Osteocyte (in vitro differentiated cells): ENCODE measurements around the gene BRWD1. TPM values are rescaled to one million over a fixed set of nuclear protein-coding genes. Genes with fewer than 3 reads are reported as not detected.

Experiments used
- DNase-seq: peaks from one replicate; pipeline ENCODE4 v3.0.0; 2021; ENCODE audit warnings: mixed read lengths; ENCODE audit not compliant: unreplicated experiment; ENCODE audit errors: extremely low spot score
- H3K27ac Mint-ChIP-seq: one replicate; pipeline ENCODE4 v1.8.0; 2021; ENCODE audit warnings: mild to moderate bottlenecking, mixed read lengths; ENCODE audit not compliant: unreplicated experiment
- H3K27me3 Mint-ChIP-seq: one replicate; pipeline ENCODE4 v1.8.0; 2021; ENCODE audit warnings: mixed read lengths; ENCODE audit not compliant: unreplicated experiment
- H3K36me3 Mint-ChIP-seq: one replicate; pipeline ENCODE4 v1.8.0; 2021; ENCODE audit warnings: mixed read lengths; ENCODE audit not compliant: unreplicated experiment
- H3K4me1 Mint-ChIP-seq: one replicate; pipeline ENCODE4 v1.8.0; 2021; ENCODE audit warnings: mixed read lengths; ENCODE audit not compliant: unreplicated experiment
- H3K4me3 Mint-ChIP-seq: one replicate; pipeline ENCODE4 v1.8.0; 2021; ENCODE audit warnings: mild to moderate bottlenecking, moderate library complexity, mixed read lengths; ENCODE audit not compliant: unreplicated experiment
- H3K9me3 Mint-ChIP-seq: one replicate; pipeline ENCODE4 v1.8.0; 2021; ENCODE audit warnings: mixed read lengths; ENCODE audit not compliant: unreplicated experiment
- total RNA-seq: library from RNA; stranded (reverse); gene quantifications from 2 replicates; pipeline ENCODE4 v1.2.1, GENCODE V29; 2021
- TF ChIP-seq, protein P1 (sequence below): fragments of 200-600 bp; sonication (generic); IDR thresholded peaks from 2 replicates; pipeline ENCODE4 v1.5.0; 2021; ENCODE audit warnings: antibody characterized with exemption, mild to moderate bottlenecking, moderate library complexity

BRWD1 gene
- total RNA-seq, 1 donor from 2014 or later: 40.8 TPM

DNA sequence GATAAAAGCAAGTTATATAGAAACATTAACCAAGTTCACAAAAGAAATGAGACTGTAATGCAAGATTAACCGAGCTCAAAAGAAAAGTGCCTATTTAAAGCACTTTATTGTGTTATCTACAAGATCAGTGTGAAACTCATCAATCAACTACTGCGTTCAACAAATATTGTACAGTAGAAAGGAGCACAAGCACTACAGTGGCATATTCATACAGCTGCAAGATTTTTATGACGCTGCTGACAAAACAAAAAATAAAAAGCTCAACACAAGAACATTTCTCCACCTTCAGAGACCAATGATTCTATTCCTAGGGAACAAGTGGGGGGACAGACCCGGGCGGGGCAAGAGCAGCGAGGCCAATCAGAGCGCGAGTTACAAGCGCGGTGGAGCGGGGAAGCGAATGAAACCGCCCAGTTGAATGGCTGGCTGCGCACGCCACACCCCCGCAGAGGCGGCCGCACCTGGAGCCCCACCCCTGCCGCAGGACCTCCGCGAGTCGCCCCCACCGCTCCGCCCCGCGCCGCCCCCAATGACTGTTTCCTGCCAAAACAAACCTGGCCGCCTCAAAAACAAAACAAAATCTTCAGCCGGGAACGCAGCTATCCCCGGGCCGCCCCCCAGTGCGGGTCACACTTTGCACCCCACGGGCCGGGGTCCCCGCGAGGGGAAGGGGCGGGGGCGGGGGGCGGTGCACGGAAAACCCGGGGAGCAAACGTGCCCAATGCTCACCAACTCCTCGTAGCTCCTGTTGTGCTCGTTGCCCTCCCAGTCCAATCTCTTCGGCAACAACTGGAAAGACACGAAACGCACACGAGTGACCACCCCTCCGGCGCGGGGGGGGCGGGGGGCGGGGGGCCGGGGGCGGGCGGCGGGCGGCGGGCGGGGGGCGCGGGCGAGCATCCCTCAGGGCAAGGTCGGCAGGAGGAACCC lies 1.1 kb downstream of the BRWD1 start:
- Mint-ChIP-seq H3K9me3 (no peaks in the 10 kb centered on the region), H3K36me3 (peaks cover 20% of the 10 kb centered on the region), H3K27me3 (no peaks in the 10 kb centered on the region), H3K4me3 (peak overlapping the region; percentile 76), H3K4me1 (peaks cover 32% of the 10 kb centered on the region), H3K27ac (peak overlapping the region; percentile 64)
- TF ChIP-seq, protein P1, sequence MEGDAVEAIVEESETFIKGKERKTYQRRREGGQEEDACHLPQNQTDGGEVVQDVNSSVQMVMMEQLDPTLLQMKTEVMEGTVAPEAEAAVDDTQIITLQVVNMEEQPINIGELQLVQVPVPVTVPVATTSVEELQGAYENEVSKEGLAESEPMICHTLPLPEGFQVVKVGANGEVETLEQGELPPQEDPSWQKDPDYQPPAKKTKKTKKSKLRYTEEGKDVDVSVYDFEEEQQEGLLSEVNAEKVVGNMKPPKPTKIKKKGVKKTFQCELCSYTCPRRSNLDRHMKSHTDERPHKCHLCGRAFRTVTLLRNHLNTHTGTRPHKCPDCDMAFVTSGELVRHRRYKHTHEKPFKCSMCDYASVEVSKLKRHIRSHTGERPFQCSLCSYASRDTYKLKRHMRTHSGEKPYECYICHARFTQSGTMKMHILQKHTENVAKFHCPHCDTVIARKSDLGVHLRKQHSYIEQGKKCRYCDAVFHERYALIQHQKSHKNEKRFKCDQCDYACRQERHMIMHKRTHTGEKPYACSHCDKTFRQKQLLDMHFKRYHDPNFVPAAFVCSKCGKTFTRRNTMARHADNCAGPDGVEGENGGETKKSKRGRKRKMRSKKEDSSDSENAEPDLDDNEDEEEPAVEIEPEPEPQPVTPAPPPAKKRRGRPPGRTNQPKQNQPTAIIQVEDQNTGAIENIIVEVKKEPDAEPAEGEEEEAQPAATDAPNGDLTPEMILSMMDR: no peak
- DNase-seq: peak; percentile 95

DNA sequence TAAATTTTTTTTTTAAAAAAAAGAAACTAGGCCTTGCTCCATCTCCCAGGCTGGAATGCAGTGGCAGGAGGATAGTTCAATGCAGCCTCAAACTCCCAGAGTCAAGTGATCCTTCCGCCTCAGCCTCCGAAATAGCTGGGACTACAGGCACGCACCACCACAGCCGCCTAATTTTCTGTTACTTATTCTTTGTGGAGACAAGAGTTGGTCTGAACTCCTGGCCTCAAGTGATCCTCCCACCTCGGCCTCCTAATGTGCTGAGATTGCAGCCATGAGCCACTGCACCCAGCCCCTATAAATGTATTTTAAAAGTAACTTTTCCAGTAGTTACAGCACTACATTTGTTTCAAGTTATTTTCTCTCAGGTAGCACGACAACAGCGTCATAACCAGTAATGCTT lies 2.3 kb downstream of the BRWD1 start:
- Mint-ChIP-seq H3K9me3 (no peaks in the 10 kb centered on the region), H3K27ac (no peak overlapping the region), H3K4me1 (peaks cover 26% of the 10 kb centered on the region), H3K4me3 (no peak overlapping the region), H3K36me3 (peaks cover 23% of the 10 kb centered on the region), H3K27me3 (no peaks in the 10 kb centered on the region)
- TF ChIP-seq, protein P1: no peak
- peak; percentile 59 for DNase-seq

DNA sequence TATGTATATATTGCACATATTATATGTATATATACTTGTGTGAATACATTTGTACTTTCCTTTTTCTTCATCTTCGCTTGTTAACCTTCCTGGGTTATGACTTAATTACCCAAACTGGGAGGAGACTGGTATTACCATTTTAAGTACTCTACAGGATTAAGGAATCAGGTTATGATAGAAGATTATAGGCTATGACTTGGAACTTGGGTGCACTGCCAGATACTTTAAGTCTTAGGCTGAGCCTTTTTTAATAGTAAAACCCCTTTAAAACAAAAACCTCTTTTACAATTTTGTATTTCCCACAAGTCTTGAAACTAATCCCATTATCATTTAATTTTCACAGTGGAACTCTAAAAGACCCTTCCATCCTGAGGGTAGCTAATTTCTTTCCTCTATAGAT lies 6.0 kb downstream of the BRWD1 start:
- Mint-ChIP-seq H3K4me3 (no peak overlapping the region), H3K27me3 (no peaks in the 10 kb centered on the region), H3K36me3 (peaks cover 30% of the 10 kb centered on the region), H3K9me3 (no peaks in the 10 kb centered on the region), H3K4me1 (peaks cover 19% of the 10 kb centered on the region), H3K27ac (no peak overlapping the region)
- TF ChIP-seq, protein P1: no peak
- no peak for DNase-seq

DNA sequence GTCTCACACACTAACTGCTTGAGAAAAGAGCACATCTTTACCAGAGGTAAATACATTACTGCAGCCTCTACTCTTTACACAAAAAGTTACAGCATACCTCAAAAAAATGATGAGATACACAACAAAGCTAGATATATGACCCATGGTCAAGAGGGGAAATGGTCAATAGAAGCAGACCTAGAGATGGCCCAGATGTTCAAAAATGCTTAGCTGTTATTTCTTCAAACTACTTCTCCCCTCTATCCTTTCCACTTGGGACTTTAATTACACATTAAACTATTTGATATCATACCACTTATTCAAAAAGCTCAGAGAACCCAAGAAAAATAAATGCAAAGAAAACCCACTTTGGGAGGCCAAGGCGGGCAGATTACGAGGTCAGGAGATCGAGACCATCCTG lies 12.8 kb downstream of the BRWD1 start:
- Mint-ChIP-seq H3K36me3 (peaks cover 38% of the 10 kb centered on the region), H3K27me3 (no peaks in the 10 kb centered on the region), H3K27ac (no peak overlapping the region), H3K9me3 (peaks cover 7% of the 10 kb centered on the region), H3K4me3 (no peak overlapping the region), H3K4me1 (peaks cover 4% of the 10 kb centered on the region)
- DNase-seq: no peak
- TF ChIP-seq, protein P1: no peak

DNA sequence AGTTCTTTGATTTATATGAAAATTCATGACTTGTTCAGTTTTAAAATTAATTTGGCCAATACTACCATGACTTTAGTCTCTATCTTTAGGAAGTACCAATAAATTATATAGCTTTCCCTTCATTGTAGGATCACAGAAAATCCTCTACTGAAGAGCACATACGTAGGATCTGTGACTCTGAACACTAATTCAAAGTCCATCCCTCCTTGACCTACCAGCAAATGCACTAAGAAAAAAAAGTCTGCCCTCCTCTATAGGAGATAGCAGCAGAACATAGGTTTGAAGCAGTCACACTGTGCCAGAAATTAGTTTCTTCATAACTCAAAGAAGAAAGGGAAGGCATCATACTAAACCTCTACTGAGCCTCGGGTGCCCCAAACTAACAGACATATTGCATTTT lies 16.5 kb downstream of the BRWD1 start:
- no peak for DNase-seq
- TF ChIP-seq, protein P1: no peak
- Mint-ChIP-seq H3K36me3 (peaks cover 59% of the 10 kb centered on the region), H3K27me3 (no peaks in the 10 kb centered on the region), H3K4me3 (no peak overlapping the region), H3K4me1 (peaks cover 4% of the 10 kb centered on the region), H3K9me3 (peaks cover 7% of the 10 kb centered on the region), H3K27ac (no peak overlapping the region)
